GM19455 (cell line): ENCODE results near the gene SWT1.
"Not testable (repeated sequence)": the region's sequence is repeated elsewhere in the genome, so short reads cannot be mapped to it uniquely, and the experiment has no call there.

Source experiments
- ATAC-seq: cut with Tn5 transposase; IDR thresholded peaks from one replicate; pipeline ENCODE4 v1.9.1; 2021; ENCODE audit not compliant: unreplicated experiment

The SWT1 gene

DNA sequence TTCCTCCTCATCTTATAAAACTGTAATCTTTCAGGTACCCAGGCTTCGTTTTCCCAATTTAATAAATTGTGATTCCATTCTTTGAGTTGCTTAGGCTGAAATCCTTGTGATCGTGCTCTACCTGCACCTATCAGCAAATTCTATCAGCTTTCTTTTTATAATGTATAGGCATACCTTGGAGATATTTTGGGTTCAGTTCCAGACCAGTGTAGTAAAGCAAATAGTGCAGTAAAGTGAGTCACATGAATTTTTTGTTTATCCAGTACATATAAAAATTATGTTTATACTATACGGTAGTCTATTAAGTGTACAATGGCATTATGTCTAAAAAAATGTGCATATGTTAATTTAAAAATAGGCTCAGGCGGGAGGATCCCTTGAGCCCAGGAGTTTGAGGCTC lies 5.5 kb downstream of the SWT1 start:
- ATAC-seq = no peak

GRCh38 chr1:185166106-185166505 lies 9.1 kb downstream of the SWT1 start:
- no peak for ATAC-seq

DNA sequence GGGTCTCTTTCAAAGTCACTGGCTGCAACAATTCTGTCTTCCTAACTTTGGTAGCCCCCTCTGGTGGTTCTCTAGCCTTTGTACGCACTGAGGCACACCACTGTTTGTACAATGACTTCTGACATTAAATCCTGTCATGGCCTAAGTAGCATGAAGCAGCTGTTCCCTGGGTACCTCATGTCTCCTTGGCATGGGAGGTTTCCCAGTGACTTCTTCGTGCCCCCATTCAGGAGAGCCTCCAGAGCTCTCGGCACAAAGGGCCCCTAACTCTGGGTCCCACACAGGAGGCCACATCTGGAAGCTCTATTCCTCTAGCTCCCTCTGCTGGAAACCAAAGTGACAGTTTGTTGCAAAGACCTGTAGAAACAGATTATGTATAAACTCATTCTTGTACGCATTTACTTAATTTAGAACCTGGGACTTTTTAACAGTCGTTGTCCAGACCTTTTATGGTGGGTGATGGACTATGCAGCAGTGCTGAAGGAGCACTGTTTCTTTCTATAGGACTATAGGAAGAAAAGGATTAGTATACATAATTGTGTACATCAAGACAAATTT lies 13.4 kb downstream of the SWT1 start:
- ATAC-seq = peak; percentile 85

DNA sequence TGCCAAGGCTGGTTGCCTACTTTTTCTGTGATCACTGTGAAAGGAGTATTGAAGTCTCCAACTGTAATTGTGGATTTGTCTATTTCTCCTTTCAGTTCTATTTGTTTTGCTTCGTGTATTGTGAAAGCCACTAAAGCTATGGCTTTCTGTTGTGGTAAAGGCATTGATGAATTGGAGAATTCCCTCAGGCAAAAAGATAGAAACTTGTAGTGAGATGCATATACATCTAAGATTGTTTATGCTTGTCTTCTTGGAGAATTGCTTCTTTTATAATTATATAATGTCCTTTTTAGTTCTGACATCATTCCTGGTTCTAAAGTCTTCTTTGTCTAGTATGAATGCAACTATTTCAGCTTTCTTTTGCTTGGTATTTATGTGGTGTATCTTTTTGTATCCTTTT lies 36.8 kb downstream of the SWT1 start:
- no peak for ATAC-seq

GRCh38 chr1:185198712-185199111 lies 41.7 kb downstream of the SWT1 start:
- not testable (repeated sequence) for ATAC-seq

DNA sequence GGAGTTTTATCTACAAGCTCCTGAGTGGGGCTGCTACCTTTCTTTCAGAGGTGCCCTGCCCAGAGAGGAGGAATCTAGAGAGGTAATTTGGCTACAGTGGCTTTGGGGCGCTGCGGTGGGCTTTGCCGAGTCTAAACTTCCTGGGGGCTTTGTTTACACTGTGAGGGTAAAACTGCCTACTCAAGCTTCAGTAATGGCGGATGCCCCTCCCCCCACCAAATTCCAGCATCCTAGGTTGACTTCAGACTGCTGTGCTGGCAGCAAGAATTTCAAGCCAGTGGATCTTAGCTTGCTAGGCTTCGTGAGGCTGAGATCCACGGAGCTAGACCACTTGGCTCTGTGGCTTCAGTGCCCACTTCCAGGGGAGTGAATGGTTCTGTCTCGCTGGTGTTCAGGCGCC lies 43.9 kb downstream of the SWT1 start:
- no peak for ATAC-seq

DNA sequence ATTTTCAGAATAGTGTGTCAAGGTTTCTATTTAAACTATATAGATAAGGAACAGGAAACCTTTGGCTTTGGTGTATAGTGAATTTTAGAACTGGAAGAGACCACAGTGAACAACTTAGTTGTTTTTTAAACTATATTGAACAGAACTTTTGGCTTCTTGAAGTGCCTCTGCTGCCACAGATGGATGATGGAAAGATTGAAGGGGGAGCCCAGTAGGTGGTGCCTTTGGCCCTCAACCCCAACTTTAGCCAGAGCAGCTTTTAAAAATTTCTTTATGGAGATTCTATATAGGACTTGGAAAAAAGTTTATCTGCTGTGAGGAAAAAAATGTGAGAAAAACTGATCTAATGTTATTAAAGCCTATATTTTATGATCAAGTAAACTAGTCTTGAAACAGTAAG lies 50.2 kb downstream of the SWT1 start:
- no peak for ATAC-seq

GRCh38 chr1:185207980-185208602 lies 51.1 kb downstream of the SWT1 start:
- ATAC-seq = no peak

DNA sequence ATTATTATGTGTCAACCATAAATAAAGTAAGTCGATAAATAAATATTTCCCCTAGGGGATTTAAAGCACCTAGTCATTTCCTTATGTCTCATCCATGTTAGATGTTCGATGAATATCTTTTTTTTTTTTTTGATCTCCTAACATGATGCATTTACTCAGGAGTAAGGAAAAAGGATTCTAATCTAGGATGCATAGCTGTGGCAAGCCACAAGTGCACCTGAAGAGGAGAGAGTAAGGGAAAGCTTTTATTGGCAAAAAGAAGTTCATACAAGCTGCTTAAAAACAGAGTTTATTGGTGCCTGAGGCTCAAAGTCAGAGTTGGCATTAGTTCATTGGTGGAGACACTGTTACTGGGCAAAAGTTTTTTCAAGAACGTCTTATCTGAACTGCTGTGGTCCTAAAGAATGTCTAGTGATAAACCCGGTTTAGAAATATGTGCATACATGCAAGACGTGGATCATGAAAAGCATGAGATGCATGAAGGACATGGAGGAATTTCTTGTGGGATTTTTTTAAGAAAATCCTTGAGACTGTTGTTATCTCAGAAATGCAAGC lies 51.7 kb downstream of the SWT1 start:
- no peak for ATAC-seq

GRCh38 chr1:185209357-185209756 lies 52.4 kb downstream of the SWT1 start:
- not testable (repeated sequence) for ATAC-seq

GRCh38 chr1:185213091-185213490 lies 56.1 kb downstream of the SWT1 start:
- no peak for ATAC-seq

DNA sequence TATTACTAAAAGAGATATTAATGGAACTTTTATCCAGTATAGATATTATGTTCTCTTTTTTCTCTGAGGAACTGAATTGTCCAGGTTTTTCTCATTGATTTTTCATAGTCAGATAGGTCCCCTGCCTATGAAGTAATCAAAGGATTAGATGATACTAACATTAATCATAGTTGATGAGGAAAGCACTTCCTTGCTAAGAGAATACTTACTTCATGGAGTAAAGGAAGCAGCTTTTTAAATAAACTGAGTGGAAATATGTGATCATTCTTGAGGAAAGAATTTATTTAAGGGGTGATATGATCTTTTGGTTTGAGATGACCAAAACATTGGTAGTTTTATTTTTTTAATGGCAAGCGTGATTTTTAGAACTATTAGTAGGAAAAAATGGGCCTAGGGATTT lies 58.9 kb downstream of the SWT1 start:
- no peak for ATAC-seq

DNA sequence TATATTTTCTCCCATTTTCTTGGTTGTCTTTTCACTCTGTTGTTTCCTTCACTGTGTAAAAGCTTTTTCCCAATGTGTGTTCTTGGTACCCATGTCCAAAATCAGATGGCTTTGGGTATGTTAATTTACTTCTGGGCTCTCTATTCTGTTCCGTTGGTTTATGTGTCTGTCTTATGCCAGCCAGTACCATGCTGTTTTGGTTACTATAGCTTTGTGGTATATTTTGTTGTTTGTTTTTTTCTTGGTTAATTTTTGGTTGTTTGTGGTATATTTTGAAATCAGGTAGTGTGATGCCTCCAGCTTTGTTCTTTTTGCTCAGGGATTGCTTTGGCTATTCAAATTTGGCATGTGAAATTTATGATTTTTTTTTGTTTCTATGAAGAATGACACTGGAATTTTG lies 67.2 kb downstream of the SWT1 start:
- ATAC-seq = no peak

DNA sequence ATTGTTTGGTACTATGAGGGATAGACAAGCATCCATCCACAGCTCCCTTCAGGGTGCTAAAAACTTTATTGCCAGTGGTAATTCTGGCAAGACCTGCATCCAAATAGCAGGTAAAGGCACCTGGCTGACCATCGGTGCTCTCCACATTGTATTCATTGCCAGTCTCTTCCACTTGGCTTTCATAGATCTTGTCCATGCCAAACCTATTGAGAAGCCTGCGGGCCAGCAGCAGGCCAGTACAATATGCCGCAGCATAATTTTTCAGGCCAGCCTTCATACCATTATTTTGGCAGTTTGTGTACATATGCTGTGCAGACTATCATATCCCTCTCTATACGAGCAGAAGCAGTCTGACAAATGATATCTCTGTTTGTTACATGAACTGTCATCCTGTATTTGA lies 70.2 kb downstream of the SWT1 start:
- ATAC-seq = no peak

DNA sequence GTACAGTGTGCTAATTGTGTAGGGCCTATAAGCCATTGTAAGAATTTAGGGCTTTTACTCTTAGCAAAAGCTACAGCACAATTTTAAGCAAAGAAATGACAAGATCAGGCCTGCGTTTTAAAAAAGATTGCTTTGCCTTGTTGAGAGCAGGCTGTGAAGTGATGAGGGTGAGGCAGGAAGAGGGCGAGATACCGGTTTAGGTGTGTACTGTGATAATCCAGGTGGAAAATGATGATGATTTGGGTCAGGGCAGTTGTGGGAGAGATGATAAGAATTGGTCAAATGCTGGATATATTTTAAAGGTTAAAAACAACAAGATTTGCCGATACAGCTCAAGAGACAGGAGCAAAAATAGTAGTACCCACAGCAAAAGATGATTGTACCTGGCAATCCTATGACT lies 72.0 kb downstream of the SWT1 start:
- ATAC-seq = no peak

DNA sequence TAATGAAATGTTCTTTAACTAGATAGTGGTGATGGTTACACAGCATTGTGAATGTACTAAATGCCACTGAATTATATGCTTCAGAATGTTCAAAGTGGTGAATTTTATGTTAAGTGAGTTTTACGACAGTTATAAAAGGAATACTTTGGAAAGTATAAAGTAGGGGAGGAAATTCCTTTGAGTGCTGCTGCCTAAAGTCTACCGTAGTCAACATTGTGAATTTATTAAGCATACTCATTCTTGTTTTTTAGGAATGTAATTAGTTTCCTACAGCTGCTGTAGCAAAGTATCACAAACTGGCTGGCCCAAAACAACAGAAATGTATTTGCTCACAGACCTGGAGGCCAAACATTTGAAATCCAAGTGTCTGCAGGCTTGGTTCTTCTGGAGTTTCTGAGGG lies 73.0 kb downstream of the SWT1 start:
- no peak for ATAC-seq

- no peak for ATAC-seq
These were observed 75.9 kb downstream of the SWT1 start for GRCh38 chr1:185232874-185233273.

DNA sequence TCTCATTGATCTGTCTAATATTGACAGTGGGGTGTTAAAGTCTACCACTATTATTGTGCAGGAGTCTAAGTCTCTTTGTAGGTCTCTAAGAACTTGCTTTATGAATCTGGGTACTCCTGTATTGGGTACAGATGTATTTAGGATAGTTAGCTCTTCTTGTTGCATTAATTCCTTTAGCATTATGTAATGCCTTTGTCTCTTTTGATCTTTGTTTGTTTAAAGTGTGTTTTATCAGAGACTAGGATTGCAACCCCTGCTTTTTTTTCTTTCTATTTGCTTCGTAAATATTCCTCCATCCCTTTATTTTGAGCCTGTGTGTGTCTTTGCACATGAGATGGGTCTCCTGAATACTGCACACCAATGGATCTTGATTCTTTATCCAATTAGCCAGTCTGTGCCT lies 77.2 kb downstream of the SWT1 start:
- ATAC-seq = not testable (repeated sequence)

DNA sequence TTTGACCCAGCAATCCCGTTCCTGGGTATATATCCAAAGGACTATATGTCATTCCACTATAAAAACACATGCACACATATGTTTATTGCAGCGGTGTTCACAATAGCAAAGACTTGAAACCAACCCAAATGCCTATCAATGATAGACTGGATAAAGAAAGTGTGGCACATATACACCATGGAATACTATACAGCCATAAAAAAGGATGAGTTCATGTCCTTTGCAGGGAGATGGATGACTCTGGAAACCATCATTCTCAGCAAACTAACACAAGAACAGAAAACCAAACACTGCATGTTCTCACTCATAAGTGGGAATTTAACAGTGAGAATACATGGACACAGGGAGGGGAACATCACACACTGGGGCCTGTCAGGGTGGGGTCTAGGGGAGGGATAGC lies 80.2 kb downstream of the SWT1 start:
- not testable (repeated sequence) for ATAC-seq

DNA sequence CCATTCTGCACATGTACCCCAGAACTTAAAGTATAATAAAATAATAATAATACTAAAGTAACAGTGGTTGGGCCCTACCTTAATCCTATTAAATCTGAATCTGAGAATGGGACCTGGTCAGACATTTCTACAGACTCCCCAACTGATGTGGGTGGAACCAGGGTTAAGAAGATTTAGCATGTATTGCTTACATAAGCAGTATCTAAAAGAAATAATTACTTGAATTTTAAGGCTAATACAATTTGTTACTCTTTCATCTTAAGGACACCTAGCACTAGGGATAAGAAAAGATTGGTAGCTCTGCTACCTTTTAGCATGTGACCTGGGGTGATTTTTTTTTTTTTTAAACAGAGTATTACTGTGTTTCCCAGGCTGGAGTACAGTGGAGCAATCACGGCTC lies 80.7 kb downstream of the SWT1 start:
- ATAC-seq = no peak

DNA sequence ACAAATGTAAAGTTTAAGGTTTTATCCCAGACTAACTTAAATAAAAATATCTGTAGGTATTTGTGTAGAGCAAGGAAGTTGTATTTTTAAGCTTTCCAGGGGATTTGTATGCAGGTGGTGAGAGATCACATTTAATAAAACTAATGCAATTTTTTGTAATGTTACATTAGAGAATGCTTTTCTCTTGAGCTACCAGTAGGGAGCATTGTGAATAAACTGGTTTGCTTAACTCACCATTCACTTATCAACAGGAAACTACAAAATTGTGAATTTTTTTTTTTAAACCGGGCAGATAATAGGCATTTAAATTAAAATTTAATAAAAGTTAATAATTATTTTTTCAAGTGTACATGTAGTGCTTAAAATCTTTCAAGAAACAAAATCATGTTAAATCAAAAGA lies 81.5 kb downstream of the SWT1 start:
- no peak for ATAC-seq

- no peak for ATAC-seq
These were observed 82.9 kb downstream of the SWT1 start for GRCh38 chr1:185239861-185240260.

DNA sequence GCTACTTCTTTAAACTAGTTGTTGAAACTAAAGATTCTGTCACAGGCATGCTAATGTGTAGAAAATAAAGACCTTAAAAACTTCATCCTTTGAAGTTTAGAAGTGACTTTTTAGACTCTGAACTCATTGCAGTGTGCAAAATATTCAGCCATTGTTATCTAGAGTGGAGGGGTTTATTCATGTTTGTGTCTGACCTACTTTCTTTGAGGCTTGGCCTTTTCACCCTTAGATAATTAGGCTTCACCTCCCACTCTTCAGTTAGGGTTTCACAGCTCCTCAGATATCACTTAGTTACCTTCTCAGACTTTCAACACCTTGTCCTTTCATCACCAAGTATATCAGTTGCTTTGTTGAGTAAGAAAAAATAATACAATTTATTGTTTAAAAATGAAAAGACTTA lies 84.2 kb downstream of the SWT1 start:
- ATAC-seq = no peak
